Smooth muscle cell (in vitro differentiated cells): ENCODE data around the gene FBXL14. TPM values are rescaled to one million over a fixed set of nuclear protein-coding genes. Genes with fewer than 3 reads are reported as not detected.

Experiments used
- DNase-seq: peaks from one replicate; lab custom pipeline; 2025; ENCODE audit not compliant: unreplicated experiment; lab: John Stamatoyannopoulos, UW
- H2AFZ ChIP-seq: fragments of 200-600 bp; sonication (generic); 2 replicates; pipeline ENCODE4 v1.6.0; 2016; ENCODE audit warnings: antibody characterized with exemption, low read depth, mild to moderate bottlenecking
- H3F3A ChIP-seq: fragments of 200-600 bp; sonication (generic); 2 replicates; pipeline ENCODE4 v1.6.0; 2017; ENCODE audit warnings: antibody characterized with exemption, low read depth
- H3K27ac ChIP-seq: fragments of 200-600 bp; sonication (generic); 2 replicates; pipeline ENCODE4 v1.5.1; 2016; ENCODE audit warnings: low read depth, mild to moderate bottlenecking
- H3K27me3 ChIP-seq: fragments of 200-600 bp; sonication (generic); 2 replicates; pipeline ENCODE4 v1.6.1; 2016; ENCODE audit warnings: low read depth, mild to moderate bottlenecking
- H3K36me3 ChIP-seq: fragments of 200-600 bp; sonication (generic); 2 replicates; pipeline ENCODE4 v1.5.1; 2016; ENCODE audit warnings: low read depth
- H3K4me1 ChIP-seq: fragments of 200-600 bp; sonication (generic); 2 replicates; pipeline ENCODE4 v1.5.1; 2016; ENCODE audit warnings: low read depth
- H3K4me2 ChIP-seq: fragments of 200-600 bp; sonication (generic); 2 replicates; pipeline ENCODE4 v1.6.0; 2016; ENCODE audit warnings: mild to moderate bottlenecking
- H3K4me3 ChIP-seq: fragments of 200-600 bp; sonication (generic); 2 replicates; pipeline ENCODE4 v1.5.1; 2016; ENCODE audit warnings: mild to moderate bottlenecking
- H3K79me2 ChIP-seq: fragments of 200-600 bp; sonication (generic); 2 replicates; pipeline ENCODE4 v1.6.0; 2016; ENCODE audit warnings: low read depth, mild to moderate bottlenecking
- H3K9ac ChIP-seq: fragments of 200-600 bp; sonication (generic); 2 replicates; pipeline ENCODE4 v1.6.0; 2016; ENCODE audit warnings: low read depth
- H3K9me3 ChIP-seq: fragments of 200-600 bp; sonication (generic); replicated peaks from 2 replicates; pipeline ENCODE4 v1.5.1; 2016; ENCODE audit warnings: low read depth
- H4K20me1 ChIP-seq: fragments of 200-600 bp; sonication (generic); 2 replicates; pipeline ENCODE4 v1.6.0; 2016; ENCODE audit warnings: low read depth
- WGBS: methylation state at CpG from one replicate; pipeline ENCODE4 v1.1.7; 2016; ENCODE audit warnings: low lambda C conversion rate; 5-methylcytosine and 5-hydroxymethylcytosine counted together
- polyA plus RNA-seq: library from polyadenylated mRNA; unstranded; fragments of >200 nt; fragmentation: Nextera tagmentation; extraction: Ambion mirVana; gene quantifications from 2 replicates; pipeline ENCODE4 v1.2.1, GENCODE V29; 2016
- total RNA-seq: library from RNA; depleted of rRNA; stranded (reverse); fragments of >200 nt; gene quantifications from 2 replicates; pipeline ENCODE4 v1.2.3, GENCODE V29; 2014
- TF ChIP-seq, protein P1 (sequence below): fragments of 200-600 bp; sonication (generic); IDR thresholded peaks from 2 replicates; pipeline ENCODE4 v1.5.1; 2017; ENCODE audit warnings: borderline replicate concordance, mild to moderate bottlenecking, antibody characterized with exemption; ENCODE audit not compliant: insufficient read depth, poor library complexity, severe bottlenecking

The FBXL14 gene
- total and polyA plus RNA-seq, 2 experiments from 2014 or later: 5.0 to 9.3 TPM

DNA sequence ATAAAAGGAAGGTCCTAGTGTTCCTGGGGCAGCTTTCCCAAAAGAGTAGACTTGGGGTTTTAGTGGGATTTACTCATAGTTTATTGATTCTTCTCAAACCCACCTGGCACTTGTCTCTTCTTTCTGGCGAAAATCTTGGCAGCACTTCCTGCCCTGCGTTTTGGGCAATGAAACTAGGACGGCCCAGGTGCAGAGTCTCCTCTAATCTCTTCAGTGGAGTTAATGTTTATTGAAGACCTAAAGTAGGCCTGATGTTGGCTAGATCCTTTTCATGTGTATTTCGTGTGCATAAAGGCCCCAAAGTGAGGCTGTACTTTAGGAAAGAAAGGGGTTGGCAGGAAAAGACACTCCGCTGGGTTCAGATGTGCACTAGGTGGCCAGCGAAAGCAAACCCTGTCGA lies 39.8 kb upstream of the FBXL14 start:
- WGBS: 64% methylated on average over 7 of the region's 7 CpGs
- TF ChIP-seq, protein P1, sequence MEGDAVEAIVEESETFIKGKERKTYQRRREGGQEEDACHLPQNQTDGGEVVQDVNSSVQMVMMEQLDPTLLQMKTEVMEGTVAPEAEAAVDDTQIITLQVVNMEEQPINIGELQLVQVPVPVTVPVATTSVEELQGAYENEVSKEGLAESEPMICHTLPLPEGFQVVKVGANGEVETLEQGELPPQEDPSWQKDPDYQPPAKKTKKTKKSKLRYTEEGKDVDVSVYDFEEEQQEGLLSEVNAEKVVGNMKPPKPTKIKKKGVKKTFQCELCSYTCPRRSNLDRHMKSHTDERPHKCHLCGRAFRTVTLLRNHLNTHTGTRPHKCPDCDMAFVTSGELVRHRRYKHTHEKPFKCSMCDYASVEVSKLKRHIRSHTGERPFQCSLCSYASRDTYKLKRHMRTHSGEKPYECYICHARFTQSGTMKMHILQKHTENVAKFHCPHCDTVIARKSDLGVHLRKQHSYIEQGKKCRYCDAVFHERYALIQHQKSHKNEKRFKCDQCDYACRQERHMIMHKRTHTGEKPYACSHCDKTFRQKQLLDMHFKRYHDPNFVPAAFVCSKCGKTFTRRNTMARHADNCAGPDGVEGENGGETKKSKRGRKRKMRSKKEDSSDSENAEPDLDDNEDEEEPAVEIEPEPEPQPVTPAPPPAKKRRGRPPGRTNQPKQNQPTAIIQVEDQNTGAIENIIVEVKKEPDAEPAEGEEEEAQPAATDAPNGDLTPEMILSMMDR: no peak
- no peak overlapping the region for H3K4me2 ChIP-seq

DNA sequence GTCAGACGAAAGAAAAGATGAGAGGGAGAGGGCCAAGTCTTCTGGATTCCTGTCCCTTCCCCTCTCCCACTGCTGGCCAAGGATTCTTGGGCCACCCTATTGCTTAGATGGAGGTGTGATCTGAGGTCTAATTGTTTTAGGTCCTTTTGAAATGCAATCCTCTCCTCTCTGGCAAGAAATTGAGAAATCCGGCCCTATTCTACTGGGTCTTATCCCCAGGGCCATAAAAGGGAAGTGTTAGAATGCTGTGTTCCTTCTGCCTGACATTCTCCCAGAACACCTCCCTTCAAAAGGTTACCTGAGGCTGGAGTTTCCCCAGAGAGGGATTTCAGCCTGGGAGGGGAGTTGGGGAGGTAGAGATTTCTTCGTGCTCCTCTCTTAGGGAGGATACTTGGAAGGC lies 39.1 kb upstream of the FBXL14 start:
- H3K27ac ChIP-seq: no peak overlapping the region
- WGBS: 77% methylated on average over 3 of the region's 3 CpGs
- no peaks in the 10 kb centered on the region for H3K79me2 ChIP-seq

More for the DNA sequence above, 39.8 kb upstream of the FBXL14 start:
- H3K79me2 ChIP-seq: no peaks in the 10 kb centered on the region
- peaks cover 23% of the 10 kb centered on the region for H3K27me3 ChIP-seq
- H4K20me1 ChIP-seq: peaks cover 33% of the 10 kb centered on the region
- peaks cover 19% of the 10 kb centered on the region for H3K4me1 ChIP-seq
- no peaks in the 10 kb centered on the region for H3K36me3 ChIP-seq
- no peaks in the 10 kb centered on the region for H3F3A ChIP-seq
- DNase-seq: no peak
- no peak overlapping the region for H2AFZ ChIP-seq
- no peaks in the 10 kb centered on the region for H3K9me3 ChIP-seq
- no peak overlapping the region for H3K9ac ChIP-seq
- no peak overlapping the region for H3K27ac ChIP-seq
- no peak overlapping the region for H3K4me3 ChIP-seq

DNA sequence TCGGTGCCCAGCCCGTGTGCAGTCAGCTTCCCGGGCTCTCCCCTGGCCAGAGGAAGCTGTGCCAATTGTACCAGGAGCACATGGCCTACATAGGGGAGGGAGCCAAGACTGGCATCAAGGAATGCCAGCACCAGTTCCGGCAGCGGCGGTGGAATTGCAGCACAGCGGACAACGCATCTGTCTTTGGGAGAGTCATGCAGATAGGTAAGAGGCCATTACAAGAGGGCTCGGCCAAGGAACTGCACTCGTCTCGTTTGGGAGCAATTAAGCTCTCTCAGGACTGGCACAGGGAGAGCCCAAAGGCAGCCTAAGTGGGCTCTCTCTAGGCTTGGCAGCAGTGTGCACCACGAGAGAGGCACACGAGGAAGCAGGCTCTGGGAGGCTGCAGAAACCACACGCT lies 38.3 kb upstream of the FBXL14 start:
- H2AFZ ChIP-seq: no peak overlapping the region
- H3K27ac ChIP-seq: no peak overlapping the region
- 86% methylated on average over 14 of the region's 14 CpGs for WGBS
- H3K4me3 ChIP-seq: no peak overlapping the region
- H4K20me1 ChIP-seq: peaks cover 38% of the 10 kb centered on the region
- H3K9me3 ChIP-seq: no peaks in the 10 kb centered on the region
- TF ChIP-seq, protein P1: no peak
- no peak overlapping the region for H3K9ac ChIP-seq
- H3F3A ChIP-seq: no peaks in the 10 kb centered on the region
- H3K4me2 ChIP-seq: no peak overlapping the region
- DNase-seq: no peak
- peaks cover 37% of the 10 kb centered on the region for H3K27me3 ChIP-seq
- H3K4me1 ChIP-seq: peaks cover 27% of the 10 kb centered on the region
- no peaks in the 10 kb centered on the region for H3K36me3 ChIP-seq
- H3K79me2 ChIP-seq: no peaks in the 10 kb centered on the region

More for the DNA sequence above, 39.1 kb upstream of the FBXL14 start:
- TF ChIP-seq, protein P1: no peak
- H4K20me1 ChIP-seq: peaks cover 38% of the 10 kb centered on the region
- peaks cover 29% of the 10 kb centered on the region for H3K27me3 ChIP-seq
- H3K4me3 ChIP-seq: no peak overlapping the region
- DNase-seq: no peak
- H3K9ac ChIP-seq: no peak overlapping the region
- H3F3A ChIP-seq: no peaks in the 10 kb centered on the region
- H3K4me2 ChIP-seq: no peak overlapping the region
- H2AFZ ChIP-seq: no peak overlapping the region
- H3K9me3 ChIP-seq: no peaks in the 10 kb centered on the region
- no peaks in the 10 kb centered on the region for H3K36me3 ChIP-seq
- peaks cover 25% of the 10 kb centered on the region for H3K4me1 ChIP-seq

DNA sequence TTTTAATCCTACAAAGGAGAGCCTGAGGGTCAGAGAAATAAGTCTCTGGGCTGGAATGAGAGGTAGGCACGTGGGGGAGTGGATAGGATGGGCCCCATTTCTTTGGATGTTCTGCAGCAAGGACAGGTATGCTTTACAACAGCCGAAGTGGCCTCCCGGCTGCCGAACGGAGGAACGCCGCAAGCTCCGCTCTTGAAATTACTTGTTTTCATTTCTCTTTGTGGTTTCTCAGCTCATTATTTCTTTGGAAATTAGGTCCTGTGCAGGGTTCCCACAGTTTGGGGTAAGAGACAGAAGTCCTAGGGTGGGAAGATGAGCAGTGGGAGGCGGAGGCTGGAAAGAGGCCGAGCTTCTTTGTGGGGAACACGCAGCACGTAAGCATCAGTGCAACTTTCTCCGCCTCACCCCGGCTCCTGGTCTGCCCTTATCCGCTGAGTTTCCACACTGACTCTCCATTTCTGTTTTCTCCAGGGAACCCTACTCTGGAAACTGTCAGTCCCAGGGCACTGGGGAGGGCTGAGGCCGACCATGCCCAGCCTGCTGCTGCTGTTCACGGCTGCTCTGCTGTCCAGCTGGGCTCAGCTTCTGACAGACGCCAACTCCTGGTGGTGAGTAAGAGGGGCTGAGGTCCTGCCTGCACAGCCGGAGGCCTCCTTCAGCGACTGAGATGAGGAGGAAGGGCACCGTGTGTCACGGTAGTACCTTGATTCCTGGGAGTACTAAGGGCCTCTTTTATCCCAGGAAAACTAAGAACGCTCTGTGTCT lies 36.6 kb upstream of the FBXL14 start:
- peaks cover 27% of the 10 kb centered on the region for H3K4me1 ChIP-seq
- H4K20me1 ChIP-seq: peaks cover 38% of the 10 kb centered on the region
- no peaks in the 10 kb centered on the region for H3K36me3 ChIP-seq
- peaks cover 38% of the 10 kb centered on the region for H3K27me3 ChIP-seq
- peak overlapping the region; percentile 53 for H3K4me3 ChIP-seq
- H3K79me2 ChIP-seq: no peaks in the 10 kb centered on the region
- peak overlapping the region; percentile 90 for H3K4me2 ChIP-seq
- WGBS: 10% methylated on average over 23 of the region's 23 CpGs
- H3K9me3 ChIP-seq: no peaks in the 10 kb centered on the region
- peak; percentile 22 for DNase-seq
- TF ChIP-seq, protein P1: peak; percentile 6
- H3F3A ChIP-seq: no peaks in the 10 kb centered on the region
- no peak overlapping the region for H3K9ac ChIP-seq
- no peak overlapping the region for H2AFZ ChIP-seq
- H3K27ac ChIP-seq: no peak overlapping the region
